Measurements from ENCODE around the gene NEU4. TPM values are rescaled to one million over a fixed set of nuclear protein-coding genes. Genes with fewer than 3 reads are reported as not detected.
"Not testable (repeated sequence)": the region's sequence is repeated elsewhere in the genome, so short reads cannot be mapped to it uniquely, and the experiment has no call there.

NEU4 gene
- under 1 TPM; 0.31 to 0.36 TPM for total RNA-seq

- Mint-ChIP-seq H3K4me3 (no peak within 1 kb of the TSS), H3K36me3 (no peaks in the 10 kb centered on the region), H3K9me3 (no peaks in the 10 kb centered on the region), H3K27ac (no peak within 1 kb of the TSS), H3K4me1 (ENCODE audit: low read depth) (peaks cover 7% of the 10 kb centered on the region), H3K27me3 (peaks cover 4% of the 10 kb centered on the region)
- CTCF ChIA-PET, result no interaction called here
- intact Hi-C loops (cut with micrococcal nuclease), result no loop called here
- DNase-seq, result no peak
- POLR2A ChIA-PET, result no interaction called here
Measured at GRCh38 chr2:241808721-241809382, at the start of gene NEU4. TSS of gene NEU4 (plus strand) at chr2:241809193. CDS start at chr2:241814485, 5,292 bp downstream.

GRCh38 chr2:241759893-241760292 is 49.1 kb upstream of the NEU4 start:
- POLR2A ChIA-PET, H3K4me3 Mint-ChIP-seq, CTCF ChIA-PET, H3K27me3 Mint-ChIP-seq, H3K9me3 Mint-ChIP-seq, DNase-seq: not testable (repeated sequence)
- H3K4me1 Mint-ChIP-seq (ENCODE audit: low read depth), result peaks cover 39% of the 10 kb centered on the region
- peaks cover 22% of the 10 kb centered on the region for H3K36me3 Mint-ChIP-seq
- intact Hi-C loops (cut with micrococcal nuclease), result loop anchor here (5.0 kb wide), 1 partner anchor 102 kb away; no protein-coding TSS in a partner anchor
- H3K27ac Mint-ChIP-seq, result peak overlapping the region; percentile 49

- peaks cover 22% of the 10 kb centered on the region for H3K36me3 Mint-ChIP-seq
- intact Hi-C loops (cut with micrococcal nuclease), result loop anchor here (5.0 kb wide), 1 partner anchor 102 kb away; no protein-coding TSS in a partner anchor
- H3K27ac Mint-ChIP-seq, result no peak overlapping the region
- CTCF ChIA-PET, result interaction anchor here (0.6 kb wide), 1 partner anchor 27 kb away, joined by 3 read pairs; no protein-coding TSS in a partner anchor
- H3K4me3 Mint-ChIP-seq, result no peak overlapping the region
- peaks cover 39% of the 10 kb centered on the region for H3K4me1 Mint-ChIP-seq (ENCODE audit: low read depth)
- DNase-seq, result no peak
- no peaks in the 10 kb centered on the region for H3K27me3 Mint-ChIP-seq
- POLR2A ChIA-PET, result interaction anchor here (0.6 kb wide), 1 partner anchor 84 kb away, joined by 4 read pairs; no protein-coding TSS in a partner anchor
- H3K9me3 Mint-ChIP-seq, result peaks cover 5% of the 10 kb centered on the region
Measured at GRCh38 chr2:241760301-241760771, 48.7 kb upstream of the NEU4 start.

GRCh38 chr2:241762321-241762932 is 46.6 kb upstream of the NEU4 start:
- peaks cover 39% of the 10 kb centered on the region for H3K4me1 Mint-ChIP-seq (ENCODE audit: low read depth)
- H3K36me3 Mint-ChIP-seq, result peaks cover 20% of the 10 kb centered on the region
- POLR2A ChIA-PET, result interaction anchor here (1.0 to 2.5 kb wide), 8 partner anchors 9 to 448 kb away, joined by 3 to 13 read pairs (median 7); partner anchors contain the start of genes D2HGDH, HDLBP and PDCD1
- H3K27ac Mint-ChIP-seq, result peak overlapping the region; percentile 89
- CTCF ChIA-PET, result interaction anchor here (0.8 to 1.9 kb wide), 7 partner anchors 22 to 116 kb away, joined by 3 to 10 read pairs (median 5); partner anchors contain the start of genes D2HGDH and DTYMK
- intact Hi-C loops (cut with micrococcal nuclease), result loop anchor here (2.0 to 5.0 kb wide), 4 partner anchors 22 to 100 kb away; no protein-coding TSS in a partner anchor
- peak; percentile 45 for DNase-seq
- H3K9me3 Mint-ChIP-seq, result peaks cover 5% of the 10 kb centered on the region
- H3K4me3 Mint-ChIP-seq, result peak overlapping the region; percentile 44
- H3K27me3 Mint-ChIP-seq, result no peaks in the 10 kb centered on the region

- Mint-ChIP-seq H3K4me1 (ENCODE audit: low read depth) (peaks cover 38% of the 10 kb centered on the region), H3K36me3 (peaks cover 18% of the 10 kb centered on the region), H3K4me3 (peak overlapping the region; percentile 44), H3K27ac (peak overlapping the region; percentile 89), H3K9me3 (peaks cover 5% of the 10 kb centered on the region), H3K27me3 (no peaks in the 10 kb centered on the region)
- intact Hi-C loops (cut with micrococcal nuclease), result loop anchor here (2.0 to 5.0 kb wide), 4 partner anchors 22 to 99 kb away; no protein-coding TSS in a partner anchor
- DNase-seq, result peak; percentile 85
- CTCF ChIA-PET, result interaction anchor here (1.2 to 1.9 kb wide), 6 partner anchors 23 to 116 kb away, joined by 3 to 10 read pairs (median 5); partner anchors contain the start of genes D2HGDH and DTYMK
- POLR2A ChIA-PET, result interaction anchor here (1.0 to 2.5 kb wide), 7 partner anchors 9 to 448 kb away, joined by 3 to 13 read pairs (median 6); partner anchors contain the start of genes D2HGDH and HDLBP
Measured at GRCh38 chr2:241762933-241763369, 46.0 kb upstream of the NEU4 start.

- Mint-ChIP-seq H3K9me3 (peaks cover 5% of the 10 kb centered on the region), H3K27ac (peak overlapping the region; percentile 89), H3K36me3 (peaks cover 17% of the 10 kb centered on the region), H3K4me3 (peak overlapping the region; percentile 44), H3K4me1 (ENCODE audit: low read depth) (peaks cover 36% of the 10 kb centered on the region), H3K27me3 (no peaks in the 10 kb centered on the region)
- ChIA-PET CTCF (interaction anchor here (0.7 to 1.9 kb wide), 7 partner anchors 23 to 115 kb away, joined by 3 to 10 read pairs (median 5); partner anchors contain the start of gene D2HGDH), POLR2A (interaction anchor here (0.8 to 2.5 kb wide), 8 partner anchors 8 to 449 kb away, joined by 3 to 13 read pairs (median 6); partner anchors contain the start of genes D2HGDH and HDLBP)
- intact Hi-C loops (cut with micrococcal nuclease), result loop anchor here (2.0 to 5.0 kb wide), 4 partner anchors 23 to 99 kb away; no protein-coding TSS in a partner anchor
- DNase-seq, result peak; percentile 32
Measured at GRCh38 chr2:241763551-241764274, 45.3 kb upstream of the NEU4 start.

- H3K4me3 Mint-ChIP-seq, result no peak overlapping the region
- POLR2A ChIA-PET, result interaction anchor here (0.8 to 2.5 kb wide), 4 partner anchors 24 to 95 kb away, joined by 3 to 13 read pairs (median 7); partner anchors contain the start of gene D2HGDH
- CTCF ChIA-PET, result interaction anchor here (1.4 kb wide), 1 partner anchor 39 kb away, joined by 4 read pairs; no protein-coding TSS in a partner anchor
- peaks cover 5% of the 10 kb centered on the region for H3K9me3 Mint-ChIP-seq
- intact Hi-C loops (cut with micrococcal nuclease), result loop anchor here (5.0 kb wide), 1 partner anchor 98 kb away; no protein-coding TSS in a partner anchor
- no peak for DNase-seq
- H3K4me1 Mint-ChIP-seq (ENCODE audit: low read depth), result peaks cover 29% of the 10 kb centered on the region
- no peaks in the 10 kb centered on the region for H3K27me3 Mint-ChIP-seq
- peaks cover 11% of the 10 kb centered on the region for H3K36me3 Mint-ChIP-seq
- H3K27ac Mint-ChIP-seq, result peak overlapping the region; percentile 49
Measured at GRCh38 chr2:241764275-241765241, 44.4 kb upstream of the NEU4 start.

- H3K4me1 Mint-ChIP-seq (ENCODE audit: low read depth), result peaks cover 23% of the 10 kb centered on the region
- no peak overlapping the region for H3K4me3 Mint-ChIP-seq
- intact Hi-C loops (cut with micrococcal nuclease), result no loop called here
- H3K9me3 Mint-ChIP-seq, result no peaks in the 10 kb centered on the region
- ChIA-PET POLR2A (no interaction called here), CTCF (no interaction called here)
- H3K36me3 Mint-ChIP-seq, result peaks cover 1% of the 10 kb centered on the region
- H3K27me3 Mint-ChIP-seq, result no peaks in the 10 kb centered on the region
- DNase-seq, result no peak
- no peak overlapping the region for H3K27ac Mint-ChIP-seq
Measured at GRCh38 chr2:241767464-241768250, 41.3 kb upstream of the NEU4 start.

GRCh38 chr2:241768251-241768711 is 40.7 kb upstream of the NEU4 start:
- POLR2A ChIA-PET, result interaction anchor here (0.6 to 1.1 kb wide), 2 partner anchors 17 to 37 kb away, joined by 3 read pairs; no protein-coding TSS in a partner anchor
- CTCF ChIA-PET, result no interaction called here
- H3K36me3 Mint-ChIP-seq, result peaks cover under 1% of the 10 kb centered on the region

GRCh38 chr2:241768850-241769249 is 40.1 kb upstream of the NEU4 start:
- no peak for DNase-seq
- ChIA-PET CTCF (no interaction called here), POLR2A (interaction anchor here (0.6 to 1.1 kb wide), 2 partner anchors 17 to 36 kb away, joined by 3 read pairs; no protein-coding TSS in a partner anchor)
- intact Hi-C loops (cut with micrococcal nuclease), result no loop called here
- no peaks in the 10 kb centered on the region for H3K9me3 Mint-ChIP-seq
- no peak overlapping the region for H3K4me3 Mint-ChIP-seq
- no peaks in the 10 kb centered on the region for H3K36me3 Mint-ChIP-seq
- no peak overlapping the region for H3K27ac Mint-ChIP-seq
- H3K27me3 Mint-ChIP-seq, result no peaks in the 10 kb centered on the region
- H3K4me1 Mint-ChIP-seq (ENCODE audit: low read depth), result peaks cover 11% of the 10 kb centered on the region

More at GRCh38 chr2:241768251-241768711, 40.7 kb upstream of the NEU4 start:
- H3K27me3 Mint-ChIP-seq, result no peaks in the 10 kb centered on the region
- DNase-seq, result no peak
- H3K4me3 Mint-ChIP-seq, result no peak overlapping the region
- no peak overlapping the region for H3K27ac Mint-ChIP-seq
- intact Hi-C loops (cut with micrococcal nuclease), result no loop called here
- peaks cover 16% of the 10 kb centered on the region for H3K4me1 Mint-ChIP-seq (ENCODE audit: low read depth)
- H3K9me3 Mint-ChIP-seq, result no peaks in the 10 kb centered on the region

All from activated CD4-positive, alpha-beta memory T cell treated with anti-CD3 and anti-CD28 coated beads for 36 hours (primary cell).